Measurements from ENCODE around the gene DNAJB2.

DNA sequence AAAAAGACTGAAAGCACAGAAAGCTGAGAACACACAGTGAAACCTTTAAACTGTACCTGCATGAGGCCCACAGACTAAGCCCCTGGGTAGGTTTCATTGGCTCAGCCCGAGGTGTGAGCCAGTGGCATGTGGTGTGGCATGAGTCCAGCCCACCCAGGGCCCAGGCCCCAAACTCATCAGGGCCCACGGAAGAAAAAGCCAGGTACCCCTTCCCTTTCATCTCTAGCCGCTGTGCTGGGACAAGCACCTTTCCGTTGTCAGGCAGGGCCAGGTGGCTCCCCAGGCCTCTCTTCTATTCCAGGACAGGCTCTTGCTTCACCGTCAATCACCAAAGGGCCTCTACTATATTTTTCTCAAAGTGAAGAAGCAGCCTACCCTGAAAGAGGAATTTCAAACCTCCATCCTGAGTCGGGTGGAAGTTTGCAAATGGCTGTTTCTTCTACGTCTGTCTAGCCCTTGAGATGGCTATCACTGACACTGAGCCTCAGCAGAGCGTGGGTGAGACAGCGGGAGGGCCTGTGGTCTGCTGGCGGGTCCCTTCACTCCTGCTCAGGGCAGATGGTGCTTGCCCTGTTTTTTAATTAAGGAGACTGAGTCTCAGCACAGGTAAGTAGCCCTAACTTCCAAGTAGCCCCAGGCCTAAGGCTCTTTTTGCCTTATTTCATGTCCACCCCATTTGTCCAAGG, 8.6 kb downstream of the DNAJB2 start:
- TF ChIP-seq CTCF (IDR thresholded peaks at IDR 0.05) (no peak), EP300 (IDR thresholded peaks at IDR 0.05; ENCODE audit: low read depth) (no peak), POLR2AphosphoS5 (IDR thresholded peaks at IDR 0.05) (no peak), POLR2A (IDR thresholded peaks at IDR 0.05) (no peak)
